NCI-H2196 treated with DMSO at 0.1 percent for 48 hours (cell line): ENCODE data around the gene STARD3NL.
"Not testable (repeated sequence)": the region's sequence is repeated elsewhere in the genome, so short reads cannot be mapped to it uniquely, and the experiment has no call there.

Source experiments
- DNase-seq: peaks from one replicate; lab custom pipeline; 2025; ENCODE audit not compliant: unreplicated experiment; lab: John Stamatoyannopoulos, UW

STARD3NL gene

GRCh38 chr7:38262545-38262944, 84.5 kb downstream of the STARD3NL start:
- no peak for DNase-seq

- DNase-seq = not testable (repeated sequence)
These were observed 85.2 kb downstream of the STARD3NL start for GRCh38 chr7:38263274-38263673.

GRCh38 chr7:38264602-38265001, 86.6 kb downstream of the STARD3NL start:
- DNase-seq = not testable (repeated sequence)

GRCh38 chr7:38265958-38266357, 87.9 kb downstream of the STARD3NL start:
- not testable (repeated sequence) for DNase-seq

- not testable (repeated sequence) for DNase-seq
These were observed 91.8 kb downstream of the STARD3NL start for GRCh38 chr7:38269704-38270346.

- not testable (repeated sequence) for DNase-seq
These were observed 92.4 kb downstream of the STARD3NL start for GRCh38 chr7:38270405-38270804.

- no peak for DNase-seq
These were observed 95.4 kb downstream of the STARD3NL start, which contains the start of gene TARP for GRCh38 chr7:38273286-38273995. Gene TARP, minus strand, starts transcription at chr7:38273636.

- DNase-seq = no peak
These were observed 96.4 kb downstream of the STARD3NL start for GRCh38 chr7:38274486-38274885.

GRCh38 chr7:38274927-38275620, 97.0 kb downstream of the STARD3NL start:
- DNase-seq = no peak

GRCh38 chr7:38276096-38276877, 98.2 kb downstream of the STARD3NL start:
- DNase-seq = no peak

- DNase-seq = no peak
These were observed 102.0 kb downstream of the STARD3NL start for GRCh38 chr7:38280000-38280399.
